Measurements from ENCODE around the gene DNAI4. TPM values are rescaled to one million over a fixed set of nuclear protein-coding genes. Genes with fewer than 3 reads are reported as not detected.

Gene DNAI4
- total RNA-seq, 2 donors from 2014 or later: 4.6 to 6.7 TPM

DNA sequence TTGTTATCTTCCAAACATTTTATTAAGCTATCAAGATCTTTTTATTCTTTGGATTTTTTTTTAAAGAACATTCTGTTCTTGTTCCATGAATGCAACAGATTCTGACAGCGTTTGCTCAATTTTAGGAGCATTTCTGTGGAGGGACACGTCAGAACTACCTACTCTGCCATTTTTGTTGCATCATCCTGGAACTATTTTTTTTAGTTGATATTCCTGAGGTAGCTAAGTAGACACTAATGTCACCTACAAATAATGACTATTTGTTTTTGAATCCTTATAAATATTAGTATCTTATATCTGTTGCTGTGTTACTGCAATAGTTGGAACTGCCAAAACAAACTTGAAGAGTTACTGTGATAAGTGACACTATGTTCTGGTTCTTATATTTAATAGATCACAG lies 57.2 kb downstream of the DNAI4 start:
- no peaks in the 10 kb centered on the region for H3K27me3 ChIP-seq (ENCODE audit: control insufficient read depth, insufficient read depth, low read length, poor library complexity, severe bottlenecking)
- H3K4me3 ChIP-seq (ENCODE audit: low read length): no peak overlapping the region
- Mint-ChIP-seq H3K9me3 (no peaks in the 10 kb centered on the region), H3K27ac (no peak overlapping the region), H3K4me3 (no peak overlapping the region), H3K4me1 (no peaks in the 10 kb centered on the region), H3K27me3 (ENCODE audit: insufficient read depth) (no peaks in the 10 kb centered on the region), H3K36me3 (ENCODE audit: low read depth) (no peaks in the 10 kb centered on the region)
- no peak overlapping the region for H3K27ac ChIP-seq (ENCODE audit: low read depth, low read length)
- DNase-seq: no peak
- H3K9ac ChIP-seq (ENCODE audit: extremely low read depth, low read length, poor library complexity, severe bottlenecking): no peak overlapping the region
- no peaks in the 10 kb centered on the region for H3K9me3 ChIP-seq (ENCODE audit: control insufficient read depth, low read length)
- TF ChIP-seq, protein P1, sequence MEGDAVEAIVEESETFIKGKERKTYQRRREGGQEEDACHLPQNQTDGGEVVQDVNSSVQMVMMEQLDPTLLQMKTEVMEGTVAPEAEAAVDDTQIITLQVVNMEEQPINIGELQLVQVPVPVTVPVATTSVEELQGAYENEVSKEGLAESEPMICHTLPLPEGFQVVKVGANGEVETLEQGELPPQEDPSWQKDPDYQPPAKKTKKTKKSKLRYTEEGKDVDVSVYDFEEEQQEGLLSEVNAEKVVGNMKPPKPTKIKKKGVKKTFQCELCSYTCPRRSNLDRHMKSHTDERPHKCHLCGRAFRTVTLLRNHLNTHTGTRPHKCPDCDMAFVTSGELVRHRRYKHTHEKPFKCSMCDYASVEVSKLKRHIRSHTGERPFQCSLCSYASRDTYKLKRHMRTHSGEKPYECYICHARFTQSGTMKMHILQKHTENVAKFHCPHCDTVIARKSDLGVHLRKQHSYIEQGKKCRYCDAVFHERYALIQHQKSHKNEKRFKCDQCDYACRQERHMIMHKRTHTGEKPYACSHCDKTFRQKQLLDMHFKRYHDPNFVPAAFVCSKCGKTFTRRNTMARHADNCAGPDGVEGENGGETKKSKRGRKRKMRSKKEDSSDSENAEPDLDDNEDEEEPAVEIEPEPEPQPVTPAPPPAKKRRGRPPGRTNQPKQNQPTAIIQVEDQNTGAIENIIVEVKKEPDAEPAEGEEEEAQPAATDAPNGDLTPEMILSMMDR (conservative IDR thresholded peaks at IDR 0.05): no peak
- WGBS, 2 experiments (ENCODE audit: insufficient coverage in 1 of 2, insufficient read length in 1 of 2): 86 to 93% methylated on average over 1 to 2 of the region's 2 CpGs
- no peaks in the 10 kb centered on the region for H3K36me3 ChIP-seq (ENCODE audit: control insufficient read depth, insufficient read depth, low read length)
- no peaks in the 10 kb centered on the region for H3K4me1 ChIP-seq (ENCODE audit: control insufficient read depth, insufficient read depth, low read length)

DNA sequence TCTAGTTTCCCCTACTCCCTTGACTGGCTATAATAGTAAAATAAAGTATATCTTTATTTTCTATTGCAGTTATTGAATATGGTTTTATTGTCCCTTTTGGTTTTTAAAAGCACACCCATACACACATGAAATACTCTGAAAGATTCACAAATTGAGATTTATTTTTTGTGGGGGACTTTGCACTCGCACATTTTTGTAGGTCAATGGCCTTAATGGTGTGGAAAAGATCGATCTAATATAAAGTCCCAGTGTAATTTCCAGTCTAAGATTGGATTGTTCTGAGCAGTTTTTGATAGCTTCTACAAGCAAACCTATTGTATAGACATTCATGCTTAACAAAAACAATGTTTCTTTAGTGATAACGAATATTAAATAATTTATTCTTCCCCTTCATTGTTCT lies 64.1 kb downstream of the DNAI4 start:
- no peaks in the 10 kb centered on the region for H3K36me3 ChIP-seq (ENCODE audit: control insufficient read depth, insufficient read depth, low read length)
- Mint-ChIP-seq H3K4me3 (no peak overlapping the region), H3K9me3 (no peaks in the 10 kb centered on the region), H3K27me3 (ENCODE audit: insufficient read depth) (no peaks in the 10 kb centered on the region), H3K36me3 (ENCODE audit: low read depth) (no peaks in the 10 kb centered on the region), H3K27ac (no peak overlapping the region), H3K4me1 (no peaks in the 10 kb centered on the region)
- TF ChIP-seq, protein P1 (conservative IDR thresholded peaks at IDR 0.05): no peak
- no peak overlapping the region for H3K4me3 ChIP-seq (ENCODE audit: low read length)
- WGBS, 2 experiments (ENCODE audit: insufficient coverage in 1 of 2, insufficient read length in 1 of 2): 92% methylated on average over 3 of the region's 3 CpGs; no CpG with 5 or more reads in 1 of the 2 experiments
- no peak overlapping the region for H3K27ac ChIP-seq (ENCODE audit: low read depth, low read length)
- no peak overlapping the region for H3K9ac ChIP-seq (ENCODE audit: extremely low read depth, low read length, poor library complexity, severe bottlenecking)
- no peaks in the 10 kb centered on the region for H3K4me1 ChIP-seq (ENCODE audit: control insufficient read depth, insufficient read depth, low read length)
- no peaks in the 10 kb centered on the region for H3K27me3 ChIP-seq (ENCODE audit: control insufficient read depth, insufficient read depth, low read length, poor library complexity, severe bottlenecking)
- DNase-seq: no peak
- H3K9me3 ChIP-seq (ENCODE audit: control insufficient read depth, low read length): no peaks in the 10 kb centered on the region

DNA sequence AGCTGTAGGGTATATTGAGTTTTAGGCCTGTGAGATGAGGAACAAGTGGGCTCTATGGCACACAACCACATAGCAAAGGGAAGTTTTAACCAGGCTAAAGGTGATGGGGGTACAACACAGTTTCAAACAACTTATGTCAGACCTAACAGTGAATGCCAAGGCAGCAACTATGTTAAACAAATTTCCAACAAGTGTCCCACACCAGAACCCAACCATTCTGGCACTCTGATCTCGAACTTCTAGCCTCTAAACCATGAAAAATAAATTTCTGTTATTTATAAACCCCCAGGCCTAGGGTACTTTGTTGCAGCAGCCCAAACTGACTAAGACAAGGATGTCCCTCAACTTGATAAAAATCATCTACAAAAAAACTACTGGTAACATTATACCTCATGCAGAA lies 71.3 kb downstream of the DNAI4 start:
- Histone ChIP-seq H3K36me3 (ENCODE audit: control insufficient read depth, insufficient read depth, low read length) (no peaks in the 10 kb centered on the region), H3K27me3 (ENCODE audit: control insufficient read depth, insufficient read depth, low read length, poor library complexity, severe bottlenecking) (peaks cover 21% of the 10 kb centered on the region), H3K9me3 (ENCODE audit: control insufficient read depth, low read length) (no peaks in the 10 kb centered on the region), H3K9ac (ENCODE audit: extremely low read depth, low read length, poor library complexity, severe bottlenecking) (no peak overlapping the region), H3K27ac (ENCODE audit: low read depth, low read length) (no peak overlapping the region), H3K4me1 (ENCODE audit: control insufficient read depth, insufficient read depth, low read length) (no peaks in the 10 kb centered on the region), H3K4me3 (ENCODE audit: low read length) (no peak overlapping the region)
- Mint-ChIP-seq H3K4me1 (peaks cover 4% of the 10 kb centered on the region), H3K4me3 (no peak overlapping the region), H3K27ac (no peak overlapping the region), H3K36me3 (ENCODE audit: low read depth) (no peaks in the 10 kb centered on the region), H3K9me3 (no peaks in the 10 kb centered on the region), H3K27me3 (ENCODE audit: insufficient read depth) (peaks cover 5% of the 10 kb centered on the region)
- TF ChIP-seq, protein P1 (conservative IDR thresholded peaks at IDR 0.05): no peak
- no peak for DNase-seq
- WGBS, 2 experiments (ENCODE audit: insufficient coverage in 1 of 2, insufficient read length in 1 of 2): 73 to 100% methylated on average over 1 of the region's 1 CpG
